Stimulated activated CD8-positive, alpha-beta memory T cell treated with anti-CD3 and anti-CD28 coated beads, Interleukin-4, amount 100 ng/mL, for 24 hours (primary cell): ENCODE measurements around the gene AFAP1.

Source experiments
- DNase-seq: peaks from one replicate; pipeline ENCODE4 v3.0.0-alpha.2; 2020; ENCODE audit warnings: low read depth

AFAP1 gene

GRCh38 chr4:7820031-7820818, 119.4 kb downstream of the AFAP1 start:
- DNase-seq = no peak

- no peak for DNase-seq
Observed at GRCh38 chr4:7819446-7819845, 120.2 kb downstream of the AFAP1 start.

GRCh38 chr4:7818399-7818911, 121.2 kb downstream of the AFAP1 start:
- no peak for DNase-seq

GRCh38 chr4:7817877-7818398, 121.7 kb downstream of the AFAP1 start:
- no peak for DNase-seq

- DNase-seq = no peak
Observed at GRCh38 chr4:7816771-7817170, 122.9 kb downstream of the AFAP1 start.

GRCh38 chr4:7815981-7816380, 123.7 kb downstream of the AFAP1 start:
- DNase-seq = no peak

- DNase-seq = no peak
Observed at GRCh38 chr4:7815562-7815961, 124.1 kb downstream of the AFAP1 start.

- DNase-seq = no peak
Observed at GRCh38 chr4:7814451-7814850, 125.2 kb downstream of the AFAP1 start.

- DNase-seq = no peak
Observed at GRCh38 chr4:7813674-7814073, 126.0 kb downstream of the AFAP1 start.

- no peak for DNase-seq
Observed at GRCh38 chr4:7812921-7813320, 126.7 kb downstream of the AFAP1 start.

- no peak for DNase-seq
Observed at GRCh38 chr4:7812231-7812857, 127.3 kb downstream of the AFAP1 start.

- DNase-seq = no peak
Observed at GRCh38 chr4:7811536-7812191, 128.0 kb downstream of the AFAP1 start.

- DNase-seq = no peak
Observed at GRCh38 chr4:7810783-7811535, 128.7 kb downstream of the AFAP1 start.

- DNase-seq = no peak
Observed at GRCh38 chr4:7808752-7809151, 130.9 kb downstream of the AFAP1 start.

- DNase-seq = no peak
Observed at GRCh38 chr4:7808181-7808580, 131.5 kb downstream of the AFAP1 start.

GRCh38 chr4:7807351-7807921, 132.2 kb downstream of the AFAP1 start:
- DNase-seq = no peak

- no peak for DNase-seq
Observed at GRCh38 chr4:7806338-7807090, 133.1 kb downstream of the AFAP1 start.

GRCh38 chr4:7805533-7806337, 133.9 kb downstream of the AFAP1 start:
- no peak for DNase-seq

GRCh38 chr4:7804756-7805385, 134.8 kb downstream of the AFAP1 start:
- DNase-seq = no peak
